ENCODE measurements around the gene ADAT3.

The ADAT3 gene

DNA sequence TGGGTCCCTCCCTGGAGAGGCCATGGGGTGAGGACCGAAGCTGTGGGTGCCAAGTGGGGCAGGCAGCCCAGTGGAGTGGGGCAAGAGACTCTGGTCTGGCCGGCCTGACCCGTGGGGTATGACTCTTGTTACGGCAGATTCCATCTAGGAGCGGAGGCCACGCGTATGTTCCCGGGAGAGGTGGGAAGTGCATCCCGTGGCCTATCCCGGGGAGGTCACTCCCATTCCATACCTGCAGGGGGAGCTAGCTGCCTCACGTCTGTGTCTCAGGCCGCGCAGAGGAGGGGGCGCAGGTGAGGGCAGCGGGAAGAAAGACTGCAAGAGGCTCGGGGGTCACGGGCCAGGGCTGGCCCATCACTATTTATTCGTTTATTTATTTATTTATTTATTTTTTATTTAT lies 40.7 kb downstream of the ADAT3 start (continued):
- TF ChIP-seq ZNF600 (tag by site-specific recombination; IDR thresholded peaks at IDR 0.05) (peak; percentile 55; the same call in 1 of the 2 replicates), ZNF2 (tag by site-specific recombination; IDR thresholded peaks at IDR 0.05) (0 out of 2 replicates have a peak, but pooled peaks have one; percentile 21), KLF8 (tag by site-specific recombination; IDR thresholded peaks at IDR 0.05) (0 out of 2 replicates have a peak, but pooled peaks have one; percentile 17), PRDM10 (tag by site-specific recombination; IDR thresholded peaks at IDR 0.05) (peak; percentile 45)

DNA sequence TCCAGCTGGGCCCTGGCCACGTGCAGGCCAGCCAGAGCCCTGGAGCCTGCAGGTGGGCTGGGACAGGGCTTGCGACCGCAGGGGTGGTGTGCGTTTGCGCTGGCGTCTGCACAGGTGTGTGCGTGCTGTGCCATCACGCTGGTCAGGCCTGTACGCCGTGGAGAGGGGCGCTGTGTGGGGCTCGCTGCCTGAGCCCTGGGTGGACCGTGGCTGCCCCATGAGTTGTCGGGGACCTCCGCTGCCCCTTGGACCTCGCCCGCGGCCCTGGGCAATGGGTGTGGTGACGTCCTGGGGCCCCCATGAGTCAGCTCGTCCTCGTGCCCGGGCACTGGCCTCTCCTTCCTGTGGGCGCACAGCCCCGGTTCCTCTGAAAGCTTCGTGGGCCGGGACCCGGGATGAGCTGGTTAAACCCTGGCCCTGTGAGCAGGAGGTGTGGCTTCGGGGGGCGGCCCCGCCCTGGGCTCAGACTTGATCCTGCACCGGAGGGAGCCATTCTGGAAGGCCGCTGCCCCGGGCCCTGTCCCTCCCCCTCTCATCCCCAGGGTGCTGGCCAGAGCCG lies 42.5 kb downstream of the ADAT3 start:
- Histone ChIP-seq H3K27ac (ENCODE audit: extremely low read depth, low read depth, low read length) (no peak overlapping the region), H3K9me3 (ENCODE audit: control insufficient read depth, insufficient read depth, low read depth, low read length) (no peaks in the 10 kb centered on the region), H3K36me3 (ENCODE audit: control insufficient read depth in 2 of 2, insufficient read depth in 1 of 2, low read length in 2 of 2) (peaks cover 3 to 31% of the 10 kb centered on the region in 2 experiments; a peak in 2 of 3 replicates), H3K4me3 (ENCODE audit: low read depth, low read length) (no peak overlapping the region), H3K4me1 (ENCODE audit: control insufficient read depth, insufficient read depth, low read length) (no peaks in the 10 kb centered on the region; the same call in 1 of the 2 replicates)
- TF ChIP-seq ZNF416 (tag by site-specific recombination; IDR thresholded peaks at IDR 0.05), result no peak
- TF ChIP-seq ZBTB20 (tag by site-specific recombination; IDR thresholded peaks at IDR 0.05), result no peak
- TF ChIP-seq, protein P1, sequence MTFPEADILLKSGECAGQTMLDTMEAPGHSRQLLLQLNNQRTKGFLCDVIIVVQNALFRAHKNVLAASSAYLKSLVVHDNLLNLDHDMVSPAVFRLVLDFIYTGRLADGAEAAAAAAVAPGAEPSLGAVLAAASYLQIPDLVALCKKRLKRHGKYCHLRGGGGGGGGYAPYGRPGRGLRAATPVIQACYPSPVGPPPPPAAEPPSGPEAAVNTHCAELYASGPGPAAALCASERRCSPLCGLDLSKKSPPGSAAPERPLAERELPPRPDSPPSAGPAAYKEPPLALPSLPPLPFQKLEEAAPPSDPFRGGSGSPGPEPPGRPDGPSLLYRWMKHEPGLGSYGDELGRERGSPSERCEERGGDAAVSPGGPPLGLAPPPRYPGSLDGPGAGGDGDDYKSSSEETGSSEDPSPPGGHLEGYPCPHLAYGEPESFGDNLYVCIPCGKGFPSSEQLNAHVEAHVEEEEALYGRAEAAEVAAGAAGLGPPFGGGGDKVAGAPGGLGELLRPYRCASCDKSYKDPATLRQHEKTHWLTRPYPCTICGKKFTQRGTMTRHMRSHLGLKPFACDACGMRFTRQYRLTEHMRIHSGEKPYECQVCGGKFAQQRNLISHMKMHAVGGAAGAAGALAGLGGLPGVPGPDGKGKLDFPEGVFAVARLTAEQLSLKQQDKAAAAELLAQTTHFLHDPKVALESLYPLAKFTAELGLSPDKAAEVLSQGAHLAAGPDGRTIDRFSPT (tag by site-specific recombination; IDR thresholded peaks at IDR 0.05), result peak; percentile 42; the same call in 1 of the 2 replicates
- no peak for TF ChIP-seq ZNF747 (tag by site-specific recombination; IDR thresholded peaks at IDR 0.05)
- TF ChIP-seq ZNF560 (tag by site-specific recombination; IDR thresholded peaks at IDR 0.05; ENCODE audit: borderline replicate concordance), result no peak
- no peak for TF ChIP-seq ZNF830 (tag by site-specific recombination; IDR thresholded peaks at IDR 0.05; ENCODE audit: low read depth)
- 0 out of 2 replicates have a peak, but pooled peaks have one; percentile 11 for TF ChIP-seq SP2 (tag by site-specific recombination; IDR thresholded peaks at IDR 0.05)
- peak; percentile 70; the same call in 1 of the 2 replicates for TF ChIP-seq KLF1 (tag by site-specific recombination; IDR thresholded peaks at IDR 0.05)
- CTCF ChIA-PET, result interaction anchor here (0.7 kb wide), 1 partner anchor 38 kb away, joined by 4 read pairs; no protein-coding TSS in a partner anchor
- POLR2A ChIA-PET, result interaction anchor here (0.6 kb wide), 1 partner anchor 17 kb away, joined by 4 read pairs; no protein-coding TSS in a partner anchor

- POLR2A ChIA-PET, result no interaction called here
- TF ChIP-seq ZNF175 (tag by site-specific recombination; IDR thresholded peaks at IDR 0.05) (no peak), ZNF157 (tag by site-specific recombination; IDR thresholded peaks at IDR 0.05) (no peak), IKZF3 (tag by site-specific recombination; IDR thresholded peaks at IDR 0.05) (no peak), SP3 (tag by site-specific recombination; IDR thresholded peaks at IDR 0.05) (no peak), SP7 (tag by site-specific recombination; IDR thresholded peaks at IDR 0.05) (no peak), SCRT1 (tag by site-specific recombination; IDR thresholded peaks at IDR 0.05; ENCODE audit: borderline replicate concordance) (no peak)
- TF ChIP-seq, protein P2, sequence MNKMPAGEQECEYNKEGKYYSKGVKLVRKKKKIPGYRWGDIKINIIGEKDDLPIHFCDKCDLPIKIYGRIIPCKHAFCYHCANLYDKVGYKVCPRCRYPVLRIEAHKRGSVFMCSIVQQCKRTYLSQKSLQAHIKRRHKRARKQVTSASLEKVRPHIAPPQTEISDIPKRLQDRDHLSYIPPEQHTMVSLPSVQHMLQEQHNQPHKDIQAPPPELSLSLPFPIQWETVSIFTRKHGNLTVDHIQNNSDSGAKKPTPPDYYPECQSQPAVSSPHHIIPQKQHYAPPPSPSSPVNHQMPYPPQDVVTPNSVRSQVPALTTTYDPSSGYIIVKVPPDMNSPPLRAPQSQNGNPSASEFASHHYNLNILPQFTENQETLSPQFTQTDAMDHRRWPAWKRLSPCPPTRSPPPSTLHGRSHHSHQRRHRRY (tag by site-specific recombination; IDR thresholded peaks at IDR 0.05), result no peak
- H3K27ac ChIP-seq (ENCODE audit: extremely low read depth, low read depth, low read length), result 0 out of 2 replicates have a peak overlapping the region, but pooled peaks have one; percentile 24
- H3K4me3 ChIP-seq (ENCODE audit: low read depth, low read length), result no peak overlapping the region
- no peaks in the 10 kb centered on the region for H3K4me1 ChIP-seq (ENCODE audit: control insufficient read depth, insufficient read depth, low read length)
- CTCF ChIA-PET, result no interaction called here
- H3K36me3 ChIP-seq (ENCODE audit: control insufficient read depth in 2 of 2, insufficient read depth in 1 of 2, low read length in 2 of 2), result peaks cover 3 to 39% of the 10 kb centered on the region in 2 experiments; a peak in 2 of 3 replicates
- H3K9me3 ChIP-seq (ENCODE audit: control insufficient read depth, insufficient read depth, low read depth, low read length), result no peaks in the 10 kb centered on the region
Measured at GRCh38 chr19:1949304-1950101, 44.3 kb downstream of the ADAT3 start.
